ENCODE measurements around the gene ARHGAP35. TPM values are rescaled to one million over a fixed set of nuclear protein-coding genes. Genes with fewer than 3 reads are reported as not detected.
A peak's percentile ranks its signal among the peaks of the same experiment; 100 is the strongest.
"Not testable (repeated sequence)": the region's sequence is repeated elsewhere in the genome, so short reads cannot be mapped to it uniquely, and the experiment has no call there.

Gene ARHGAP35
- total RNA-seq, 1 donor from 2014 or later = 72.3 TPM

DNA sequence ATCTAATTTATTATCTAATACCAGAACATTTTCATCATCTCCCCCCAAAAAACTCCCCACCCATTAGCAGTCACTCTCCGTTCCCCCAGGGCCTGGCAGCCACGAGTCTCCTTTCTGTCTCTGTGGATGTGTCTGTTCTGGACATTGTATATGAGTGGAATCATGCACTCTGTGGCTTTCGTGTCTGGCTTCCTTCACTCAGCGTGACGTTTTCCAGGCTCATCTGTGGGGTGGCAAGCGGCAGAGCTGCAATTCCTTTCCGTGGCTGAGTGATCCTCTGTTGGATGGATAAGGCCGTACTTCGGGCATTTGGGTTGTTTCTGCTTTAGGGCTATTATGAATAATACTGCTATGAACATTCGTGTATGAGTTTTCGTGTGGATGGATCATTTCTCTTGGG, 13.3 kb upstream of the ARHGAP35 start:
- no peak for TF ChIP-seq CTCF (conservative IDR thresholded peaks at IDR 0.05)
- Mint-ChIP-seq H3K4me3 (peak overlapping the region; percentile 53), H3K27me3 (no peaks in the 10 kb centered on the region), H3K9me3 (no peaks in the 10 kb centered on the region), H3K36me3 (peaks cover 13% of the 10 kb centered on the region), H3K27ac (peak overlapping the region; percentile 58), H3K4me1 (ENCODE audit: unreplicated experiment) (peaks cover 24% of the 10 kb centered on the region)
- no peak for DNase-seq (ENCODE audit: extremely low spot score, unreplicated experiment)

GRCh38 chr19:46848389-46848788, 12.4 kb upstream of the ARHGAP35 start:
- peak overlapping the region; percentile 22 for H3K4me3 Mint-ChIP-seq
- TF ChIP-seq CTCF (conservative IDR thresholded peaks at IDR 0.05) = no peak
- H3K36me3 Mint-ChIP-seq = peaks cover 13% of the 10 kb centered on the region
- no peaks in the 10 kb centered on the region for H3K27me3 Mint-ChIP-seq
- H3K9me3 Mint-ChIP-seq = no peaks in the 10 kb centered on the region
- no peak for DNase-seq (ENCODE audit: extremely low spot score, unreplicated experiment)
- H3K27ac Mint-ChIP-seq = no peak overlapping the region
- peaks cover 24% of the 10 kb centered on the region for H3K4me1 Mint-ChIP-seq (ENCODE audit: unreplicated experiment)

DNA sequence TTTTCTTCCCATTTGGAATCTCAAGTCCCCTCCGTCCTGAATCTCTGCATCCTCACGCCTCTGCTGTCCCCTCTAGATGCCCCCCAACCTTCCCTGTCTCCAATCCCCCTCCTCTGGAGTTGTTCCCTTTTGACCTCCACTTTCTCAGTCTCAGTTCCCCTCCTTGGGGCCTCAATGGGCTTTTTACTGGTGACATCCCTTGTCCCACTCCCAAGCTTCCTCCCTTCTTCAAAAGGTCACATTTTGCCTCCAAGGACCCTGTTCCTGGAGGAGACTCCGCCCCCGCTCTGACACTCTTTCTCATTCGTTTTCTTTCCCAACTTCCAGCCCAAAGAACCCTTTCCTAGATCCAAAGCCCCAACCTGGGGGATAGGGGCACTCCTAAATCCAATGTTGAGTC, 11.2 kb upstream of the ARHGAP35 start:
- H3K36me3 Mint-ChIP-seq = peaks cover 10% of the 10 kb centered on the region
- H3K4me3 Mint-ChIP-seq = peak overlapping the region; percentile 92
- H3K27me3 Mint-ChIP-seq = no peaks in the 10 kb centered on the region
- H3K4me1 Mint-ChIP-seq (ENCODE audit: unreplicated experiment) = peaks cover 24% of the 10 kb centered on the region
- no peaks in the 10 kb centered on the region for H3K9me3 Mint-ChIP-seq
- no peak for TF ChIP-seq CTCF (conservative IDR thresholded peaks at IDR 0.05)
- H3K27ac Mint-ChIP-seq = peak overlapping the region; percentile 94
- no peak for DNase-seq (ENCODE audit: extremely low spot score, unreplicated experiment)

DNA sequence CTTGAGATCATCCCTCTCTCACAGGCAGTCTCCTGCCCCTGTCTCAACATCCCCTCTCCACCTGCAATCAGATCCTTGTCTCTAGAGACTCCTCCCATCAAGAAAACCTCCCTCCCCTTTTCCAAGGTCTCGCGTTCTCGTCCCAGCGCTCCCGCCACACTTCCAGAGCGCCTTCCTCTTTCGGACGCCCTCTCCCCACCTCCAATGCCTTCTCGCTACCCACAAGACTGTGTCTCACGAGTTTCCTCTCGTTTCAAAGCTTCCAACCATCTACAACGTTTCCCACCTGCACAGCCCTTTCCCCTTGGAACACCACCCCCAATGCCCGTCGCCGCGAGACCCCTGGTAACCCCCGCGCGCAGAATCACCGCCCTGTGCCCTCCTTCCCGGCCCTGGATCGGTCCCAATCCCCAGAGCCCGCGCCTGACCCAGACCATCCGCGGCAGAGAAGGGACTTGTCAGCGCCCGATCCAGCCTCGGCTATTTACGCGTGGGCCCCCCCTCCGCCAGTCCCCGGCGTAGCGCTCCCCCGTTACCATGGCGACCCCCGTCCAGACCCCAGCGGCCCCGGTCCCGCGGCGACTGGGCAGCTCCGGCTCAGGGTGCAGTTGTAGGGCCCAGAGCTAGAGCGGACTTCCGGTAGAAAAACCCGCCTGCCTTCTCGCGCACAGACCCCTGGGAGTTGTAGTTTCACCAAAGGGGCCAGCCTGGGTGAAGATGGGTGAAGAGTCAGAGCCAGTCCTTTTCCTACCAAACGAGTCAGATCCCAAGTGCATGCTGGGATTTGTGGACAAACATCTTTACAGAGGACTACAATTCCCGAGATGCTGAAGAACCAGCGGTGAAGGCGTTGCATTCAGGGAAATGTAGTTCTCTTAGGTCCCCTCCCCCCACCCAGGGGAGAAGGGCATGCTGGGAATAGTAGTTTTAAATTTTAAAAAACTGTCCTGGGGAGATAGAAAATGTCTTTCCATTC, 10.3 kb upstream of the ARHGAP35 start, which contains the start of gene AP2S1:
Gene AP2S1 (minus strand): TSS at position 619 of the 976 bp plus-strand sequence. CDS start 80 bp downstream, at position 539.
- Mint-ChIP-seq H3K9me3 (no peaks in the 10 kb centered on the region), H3K27me3 (no peaks in the 10 kb centered on the region)
- DNase-seq (ENCODE audit: extremely low spot score, unreplicated experiment) = peak; percentile 95

DNA sequence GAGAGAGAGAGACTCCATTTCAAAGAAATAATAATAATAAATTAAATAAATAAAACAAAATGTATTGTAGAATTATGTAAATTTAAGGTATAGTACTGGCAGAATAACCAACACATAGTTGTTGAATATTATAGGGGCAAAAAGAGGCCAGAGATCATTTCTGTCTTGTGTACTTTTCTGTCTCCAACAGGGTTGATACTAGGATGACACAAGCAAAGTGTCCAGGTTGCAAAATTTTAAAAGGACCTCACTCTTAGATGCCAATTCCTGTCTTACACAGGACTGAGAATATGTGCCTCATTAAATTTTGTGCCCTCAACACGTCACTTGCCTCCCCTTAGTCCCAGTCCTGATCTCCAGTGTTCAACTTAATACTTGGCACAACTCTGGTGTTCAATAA, 8.0 kb upstream of the ARHGAP35 start:
- Mint-ChIP-seq H3K27ac (no peak overlapping the region), H3K9me3 (no peaks in the 10 kb centered on the region), H3K36me3 (peaks cover under 1% of the 10 kb centered on the region), H3K4me3 (no peak overlapping the region), H3K4me1 (ENCODE audit: unreplicated experiment) (peaks cover 26% of the 10 kb centered on the region), H3K27me3 (no peaks in the 10 kb centered on the region)
- TF ChIP-seq CTCF (conservative IDR thresholded peaks at IDR 0.05) = no peak
- DNase-seq (ENCODE audit: extremely low spot score, unreplicated experiment) = no peak

More for the DNA sequence above, 10.3 kb upstream of the ARHGAP35 start, which contains the start of gene AP2S1:
- Mint-ChIP-seq H3K4me1 (ENCODE audit: unreplicated experiment) (peaks cover 24% of the 10 kb centered on the region), H3K36me3 (peaks cover 9% of the 10 kb centered on the region), H3K4me3 (peak within 1 kb of the TSS; percentile 92), H3K27ac (peak within 1 kb of the TSS; percentile 94)
- no peak for TF ChIP-seq CTCF (conservative IDR thresholded peaks at IDR 0.05)

DNA sequence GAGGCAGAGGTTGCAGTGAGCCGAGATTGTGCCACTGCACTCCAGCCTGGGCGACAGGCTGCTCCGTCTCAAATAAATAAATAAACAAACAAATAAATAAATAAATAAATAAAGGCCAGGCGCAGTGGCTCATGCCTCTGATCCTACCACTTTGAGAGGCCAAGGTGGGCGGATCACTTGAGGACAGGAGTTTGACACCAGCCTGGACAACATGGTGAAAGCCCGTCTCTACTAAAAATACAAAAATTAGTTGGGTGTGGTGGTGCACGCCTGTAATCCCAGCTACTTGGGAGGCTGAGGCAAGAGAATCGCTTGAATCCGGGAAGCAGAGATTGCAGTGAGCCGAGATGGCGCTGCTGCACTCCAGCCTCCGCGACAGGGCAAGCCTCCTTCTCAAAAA, 6.1 kb upstream of the ARHGAP35 start:
- not testable (repeated sequence) for DNase-seq (ENCODE audit: extremely low spot score, unreplicated experiment); H3K27ac Mint-ChIP-seq; H3K27me3 Mint-ChIP-seq; H3K36me3 Mint-ChIP-seq; H3K9me3 Mint-ChIP-seq; H3K4me3 Mint-ChIP-seq
- H3K4me1 Mint-ChIP-seq (ENCODE audit: unreplicated experiment) = peaks cover 18% of the 10 kb centered on the region
